Subcutaneous adipose tissue (tissue), 4 donors: ENCODE measurements around the gene RFC3. TPM values are rescaled to one million over a fixed set of nuclear protein-coding genes. Genes with fewer than 3 reads are reported as not detected.

Experiments
- total RNA-seq, 4 donors: library from RNA; depleted of rRNA; stranded (reverse); fragments of >200 nt; gene quantifications; one replicate each; pipeline ENCODE4 v1.1.0, GENCODE V29; 2016
- TF ChIP-seq, protein P1 (sequence below): fragments of 450-650 bp; IDR thresholded peaks from one replicate; pipeline ENCODE4 v1.5.1; 2016; ENCODE audit warnings: low read depth, mild to moderate bottlenecking, control low read depth, antibody characterized with exemption, moderate library complexity

RFC3 gene
- total RNA-seq, 4 donors from 2014 or later: 5.7 to 10.4 (median 8.0) TPM

DNA sequence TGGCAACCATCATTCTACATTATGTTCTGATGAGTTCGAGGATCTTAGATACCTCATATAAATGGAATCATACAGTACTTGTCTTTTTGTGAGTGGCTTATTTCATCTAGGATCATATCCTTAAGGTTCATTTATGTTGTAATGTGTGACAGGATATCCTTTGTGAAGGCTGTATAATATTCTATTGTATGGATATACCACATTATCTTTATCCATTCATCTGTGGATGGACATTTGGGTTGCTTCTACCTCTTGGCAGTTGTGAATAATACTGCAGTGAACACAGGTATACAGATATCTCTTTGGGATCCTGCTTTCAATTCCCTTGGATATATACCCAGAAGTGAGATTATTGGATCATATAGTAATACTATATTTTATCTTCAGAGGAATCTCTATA, 33.2 kb upstream of the RFC3 start:
- TF ChIP-seq, protein P1, sequence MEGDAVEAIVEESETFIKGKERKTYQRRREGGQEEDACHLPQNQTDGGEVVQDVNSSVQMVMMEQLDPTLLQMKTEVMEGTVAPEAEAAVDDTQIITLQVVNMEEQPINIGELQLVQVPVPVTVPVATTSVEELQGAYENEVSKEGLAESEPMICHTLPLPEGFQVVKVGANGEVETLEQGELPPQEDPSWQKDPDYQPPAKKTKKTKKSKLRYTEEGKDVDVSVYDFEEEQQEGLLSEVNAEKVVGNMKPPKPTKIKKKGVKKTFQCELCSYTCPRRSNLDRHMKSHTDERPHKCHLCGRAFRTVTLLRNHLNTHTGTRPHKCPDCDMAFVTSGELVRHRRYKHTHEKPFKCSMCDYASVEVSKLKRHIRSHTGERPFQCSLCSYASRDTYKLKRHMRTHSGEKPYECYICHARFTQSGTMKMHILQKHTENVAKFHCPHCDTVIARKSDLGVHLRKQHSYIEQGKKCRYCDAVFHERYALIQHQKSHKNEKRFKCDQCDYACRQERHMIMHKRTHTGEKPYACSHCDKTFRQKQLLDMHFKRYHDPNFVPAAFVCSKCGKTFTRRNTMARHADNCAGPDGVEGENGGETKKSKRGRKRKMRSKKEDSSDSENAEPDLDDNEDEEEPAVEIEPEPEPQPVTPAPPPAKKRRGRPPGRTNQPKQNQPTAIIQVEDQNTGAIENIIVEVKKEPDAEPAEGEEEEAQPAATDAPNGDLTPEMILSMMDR: no peak

DNA sequence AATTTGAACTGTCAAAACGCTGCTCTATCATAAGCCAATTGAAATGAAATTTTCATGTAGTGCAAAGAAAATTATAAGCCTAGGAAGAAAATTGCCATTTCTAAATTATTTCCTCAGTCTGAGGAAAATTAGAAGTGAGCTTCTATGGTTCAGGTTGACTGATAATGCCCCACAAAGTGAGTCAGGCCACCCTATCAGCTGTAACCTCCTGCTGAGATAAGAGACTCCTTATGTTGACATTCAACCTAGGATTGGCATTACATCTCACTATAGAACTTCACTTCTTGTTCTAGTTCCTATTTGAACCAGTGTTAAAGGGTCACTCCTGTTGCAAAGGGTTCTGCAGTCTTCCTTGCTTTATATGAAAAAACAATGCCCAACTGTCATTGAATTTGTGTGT, 32.6 kb upstream of the RFC3 start:
- TF ChIP-seq, protein P1: no peak

DNA sequence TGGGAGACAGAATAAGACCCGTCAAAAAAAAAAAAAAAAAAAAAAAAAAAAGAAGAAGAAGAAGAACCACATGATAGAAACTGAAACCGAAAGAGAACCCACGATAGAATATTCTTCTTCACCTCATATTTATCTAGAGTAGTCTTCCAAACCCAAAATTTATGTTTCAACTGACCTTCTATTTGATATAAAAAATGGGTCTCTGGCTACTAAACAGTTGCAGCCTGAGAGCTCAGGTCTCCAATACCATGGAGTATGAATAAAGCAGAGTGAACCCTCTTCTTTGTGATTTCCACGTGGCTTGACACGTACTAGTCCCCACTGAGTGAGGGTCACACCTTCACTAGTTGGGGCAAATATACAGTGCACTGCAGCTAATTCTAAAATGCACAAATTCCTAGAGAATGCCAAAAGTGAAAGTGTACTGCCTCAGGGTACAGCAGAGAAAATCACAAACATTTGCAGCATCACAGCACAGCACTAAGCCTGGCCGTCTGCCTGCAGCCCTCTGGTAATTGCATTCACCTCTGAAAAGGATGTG, 30.8 kb upstream of the RFC3 start:
- TF ChIP-seq, protein P1: no peak

DNA sequence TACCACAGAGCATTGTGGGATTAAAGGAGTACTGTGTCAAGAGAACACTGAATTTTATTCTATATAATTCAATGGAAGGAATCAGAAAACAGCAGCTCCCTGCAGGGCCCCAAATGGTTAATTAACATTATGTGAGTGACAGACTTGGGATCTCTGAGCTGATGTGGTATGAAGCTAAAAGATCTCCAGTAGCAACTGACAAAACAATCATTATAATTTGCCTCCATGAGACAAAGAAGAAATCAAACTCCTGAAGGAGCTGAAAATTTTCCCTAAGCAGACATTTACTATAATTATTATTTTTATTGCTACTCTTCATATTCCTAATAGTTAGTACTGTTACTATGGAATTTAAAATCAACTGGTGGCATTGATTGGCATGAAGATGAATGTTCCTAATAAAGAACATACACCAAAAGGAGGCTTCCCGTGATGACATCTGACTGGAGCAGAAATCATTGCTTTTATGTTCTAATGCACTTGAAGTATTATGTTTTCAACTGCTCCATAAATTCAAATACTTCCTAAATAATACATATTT, 28.8 kb upstream of the RFC3 start:
- TF ChIP-seq, protein P1: no peak

DNA sequence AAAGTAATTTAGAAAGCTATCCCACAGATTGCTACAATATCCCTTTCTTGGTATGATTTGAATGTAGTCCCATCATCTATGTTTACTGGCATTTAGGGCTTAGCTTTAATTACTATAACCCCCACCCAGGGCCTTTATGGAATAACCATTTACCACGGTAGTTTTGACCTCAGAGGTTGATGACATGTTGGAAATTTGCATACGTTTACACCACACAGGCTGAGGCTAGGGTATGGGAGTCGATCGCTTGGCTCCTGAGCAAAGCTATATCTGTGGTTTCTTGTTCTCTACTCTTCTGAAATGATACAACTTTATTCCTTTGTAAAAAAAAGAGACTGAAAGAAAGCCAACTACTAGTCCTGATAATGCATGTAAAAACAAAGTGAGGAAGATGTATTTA, 28.2 kb upstream of the RFC3 start:
- TF ChIP-seq, protein P1: no peak

DNA sequence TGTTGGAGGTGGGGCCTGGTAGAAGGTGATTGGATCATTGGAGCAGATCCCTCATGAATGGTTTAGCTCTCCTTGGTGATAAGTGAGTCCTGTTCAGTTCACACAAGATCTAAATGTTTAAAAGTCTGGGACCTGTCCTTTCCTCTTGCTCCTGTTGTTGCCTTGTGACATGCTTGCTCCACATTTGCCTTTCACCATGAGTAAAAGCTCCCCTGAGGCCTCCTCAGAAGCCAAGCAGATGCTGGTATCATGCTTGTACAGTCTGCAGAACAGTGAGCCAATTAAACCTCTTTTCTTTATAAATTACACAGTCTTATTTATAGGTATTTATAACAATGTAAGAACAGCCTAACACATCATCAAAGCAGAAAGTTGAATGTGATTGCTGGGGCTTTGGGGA, 24.2 kb upstream of the RFC3 start:
- TF ChIP-seq, protein P1: no peak

DNA sequence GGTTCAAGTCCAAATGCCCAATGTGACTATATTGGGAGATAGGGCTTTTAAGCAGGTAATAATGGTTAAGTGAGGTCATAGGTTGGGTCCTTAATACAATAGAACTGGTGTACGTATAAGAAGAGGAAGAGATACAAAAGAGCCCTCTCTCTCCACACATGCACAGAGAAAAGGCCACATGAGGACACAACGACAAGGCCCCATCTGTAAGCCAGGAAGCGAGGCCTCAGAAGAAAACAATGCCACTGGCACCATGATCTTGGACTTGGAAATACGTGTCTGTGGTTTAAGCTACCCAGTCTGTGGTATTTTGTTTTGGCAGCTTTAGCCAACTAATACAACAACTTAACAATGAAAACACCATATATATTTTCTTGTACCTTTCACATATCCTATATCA, 23.4 kb upstream of the RFC3 start:
- TF ChIP-seq, protein P1: no peak
